HG03159 (cell line): Measurements from ENCODE around the gene FMN1.

Experiments used
- ATAC-seq: cut with Tn5 transposase; IDR thresholded peaks from one replicate; pipeline ENCODE4 v1.9.1; 2021; ENCODE audit warnings: mild to moderate bottlenecking, moderate library complexity; ENCODE audit not compliant: unreplicated experiment

Gene FMN1

GRCh38 chr15:32802286-32802936 lies 392.1 kb downstream of the FMN1 start:
- no peak for ATAC-seq

GRCh38 chr15:32799936-32800535 lies 394.5 kb downstream of the FMN1 start:
- no peak for ATAC-seq

GRCh38 chr15:32796856-32797255 lies 397.7 kb downstream of the FMN1 start:
- no peak for ATAC-seq

- ATAC-seq = no peak
These were observed 399.5 kb downstream of the FMN1 start for GRCh38 chr15:32794973-32795372.

GRCh38 chr15:32792436-32792835 lies 402.1 kb downstream of the FMN1 start:
- no peak for ATAC-seq

- ATAC-seq = no peak
These were observed 404.0 kb downstream of the FMN1 start for GRCh38 chr15:32790352-32790999.

GRCh38 chr15:32787949-32788348 lies 406.6 kb downstream of the FMN1 start:
- no peak for ATAC-seq

- no peak for ATAC-seq
These were observed 407.6 kb downstream of the FMN1 start for GRCh38 chr15:32786906-32787305.

- no peak for ATAC-seq
These were observed 409.9 kb downstream of the FMN1 start for GRCh38 chr15:32784581-32784980.

GRCh38 chr15:32781781-32782180 lies 412.7 kb downstream of the FMN1 start:
- no peak for ATAC-seq

GRCh38 chr15:32778391-32779176 lies 415.9 kb downstream of the FMN1 start:
- ATAC-seq = no peak

GRCh38 chr15:32775103-32775502 lies 419.4 kb downstream of the FMN1 start:
- no peak for ATAC-seq

GRCh38 chr15:32774022-32774421 lies 420.5 kb downstream of the FMN1 start:
- no peak for ATAC-seq

GRCh38 chr15:32767236-32767635 lies 427.3 kb downstream of the FMN1 start:
- ATAC-seq = no peak

GRCh38 chr15:32766101-32766500 lies 428.4 kb downstream of the FMN1 start:
- ATAC-seq = no peak

- no peak for ATAC-seq
These were observed 429.3 kb downstream of the FMN1 start for GRCh38 chr15:32765236-32765635.

GRCh38 chr15:32763295-32763694 lies 431.2 kb downstream of the FMN1 start:
- ATAC-seq = no peak

- ATAC-seq = no peak
These were observed 437.1 kb downstream of the FMN1 start for GRCh38 chr15:32757426-32757825.

GRCh38 chr15:32750979-32751378 lies 443.5 kb downstream of the FMN1 start:
- no peak for ATAC-seq

- no peak for ATAC-seq
These were observed 446.6 kb downstream of the FMN1 start for GRCh38 chr15:32747921-32748342.

GRCh38 chr15:32746116-32746857 lies 448.2 kb downstream of the FMN1 start:
- ATAC-seq = no peak
